Body of pancreas (tissue), 4 donors: ENCODE data around the gene NUP98.

Experiments
- POLR2A ChIP-seq, 3 donors: fragments of 450-650 bp; IDR thresholded peaks; one replicate each; pipeline ENCODE4 v1.6.1; 2016; ENCODE audit warnings: antibody characterized with exemption in 3 of 3, mild to moderate bottlenecking in 2 of 3
- TF ChIP-seq, protein P1 (sequence below), 7 experiments: fragments of 450-650 bp in 4 of 7; fragments of 200-600 bp in 3 of 7; sonication (generic) in 3 of 7; IDR thresholded peaks; one replicate each; pipeline ENCODE4 v1.5.1; 2016 to 2019; ENCODE audit warnings: antibody characterized with exemption in 7 of 7

DNA sequence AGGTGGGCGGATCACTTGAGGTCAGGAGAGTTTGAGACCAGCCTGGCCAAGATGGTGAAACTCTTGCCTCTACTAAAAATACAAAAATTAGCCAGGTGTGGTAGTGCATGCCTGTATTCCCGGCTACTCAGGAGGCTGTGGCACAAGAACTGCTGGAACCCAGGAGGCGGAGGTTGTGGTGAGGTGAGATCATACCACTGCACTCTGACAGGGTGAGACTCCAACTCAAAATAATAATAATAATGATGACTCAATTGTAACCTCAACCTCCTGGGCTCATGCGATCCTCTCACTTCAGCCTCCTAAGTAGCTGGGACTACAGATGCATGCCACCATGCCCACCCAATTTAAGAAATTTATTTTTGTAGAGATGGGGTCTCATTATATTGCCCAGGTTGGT, 110.6 kb downstream of the NUP98 start:
- TF ChIP-seq, protein P1, sequence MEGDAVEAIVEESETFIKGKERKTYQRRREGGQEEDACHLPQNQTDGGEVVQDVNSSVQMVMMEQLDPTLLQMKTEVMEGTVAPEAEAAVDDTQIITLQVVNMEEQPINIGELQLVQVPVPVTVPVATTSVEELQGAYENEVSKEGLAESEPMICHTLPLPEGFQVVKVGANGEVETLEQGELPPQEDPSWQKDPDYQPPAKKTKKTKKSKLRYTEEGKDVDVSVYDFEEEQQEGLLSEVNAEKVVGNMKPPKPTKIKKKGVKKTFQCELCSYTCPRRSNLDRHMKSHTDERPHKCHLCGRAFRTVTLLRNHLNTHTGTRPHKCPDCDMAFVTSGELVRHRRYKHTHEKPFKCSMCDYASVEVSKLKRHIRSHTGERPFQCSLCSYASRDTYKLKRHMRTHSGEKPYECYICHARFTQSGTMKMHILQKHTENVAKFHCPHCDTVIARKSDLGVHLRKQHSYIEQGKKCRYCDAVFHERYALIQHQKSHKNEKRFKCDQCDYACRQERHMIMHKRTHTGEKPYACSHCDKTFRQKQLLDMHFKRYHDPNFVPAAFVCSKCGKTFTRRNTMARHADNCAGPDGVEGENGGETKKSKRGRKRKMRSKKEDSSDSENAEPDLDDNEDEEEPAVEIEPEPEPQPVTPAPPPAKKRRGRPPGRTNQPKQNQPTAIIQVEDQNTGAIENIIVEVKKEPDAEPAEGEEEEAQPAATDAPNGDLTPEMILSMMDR (IDR thresholded peaks at IDR 0.05), result no peak
- TF ChIP-seq POLR2A (IDR thresholded peaks at IDR 0.05), result no peak
